Measurements from ENCODE around the gene CAB39. TPM values are rescaled to one million over a fixed set of nuclear protein-coding genes. Genes with fewer than 3 reads are reported as not detected.

Gene CAB39
- total RNA-seq, 1 experiment from 2014 or later = 86.1 TPM

DNA sequence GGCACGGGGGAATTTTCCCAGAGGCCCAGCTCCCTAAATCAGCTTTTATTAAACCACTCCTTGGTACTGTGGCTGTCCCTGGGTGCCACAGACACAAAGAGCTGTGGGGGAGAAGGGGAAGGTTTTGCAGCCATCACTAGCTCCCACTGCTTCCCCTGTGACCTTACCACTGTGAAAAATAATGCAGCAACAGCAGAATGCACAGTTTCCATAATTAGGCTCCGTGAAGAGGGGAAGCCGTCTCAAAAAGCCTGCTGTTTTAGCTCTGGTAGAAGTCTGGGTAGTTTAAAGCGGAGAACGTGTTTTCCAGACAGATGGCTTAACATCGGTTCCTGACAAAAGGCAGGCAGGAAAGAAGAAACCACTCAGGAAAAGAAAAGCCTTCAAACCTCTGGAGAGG is 27.5 kb upstream of the CAB39 start:
- H2AFZ ChIP-seq = no peak overlapping the region
- H4K20me1 ChIP-seq (ENCODE audit: insufficient read depth) = no peaks in the 10 kb centered on the region
- peaks cover 55% of the 10 kb centered on the region for H3F3A ChIP-seq (ENCODE audit: insufficient read depth, low read depth)
- no peaks in the 10 kb centered on the region for H3K36me3 ChIP-seq (ENCODE audit: low read depth)
- intact Hi-C loops (cut with micrococcal nuclease; ENCODE audit: unreplicated experiment) = no loop called here
- DNase-seq = no peak
- peaks cover 74% of the 10 kb centered on the region for H3K4me1 ChIP-seq (replicated peaks; ENCODE audit: insufficient read depth)
- POLR2A ChIA-PET (ENCODE audit: unreplicated experiment) = interaction anchor here (0.5 to 1.0 kb wide), 3 partner anchors 9 to 60 kb away, joined by 3 to 8 read pairs (median 4); no protein-coding TSS in a partner anchor
- TSS peak; percentile 84 for BruUV-seq (replicated peaks)
- no peaks in the 10 kb centered on the region for H3K9me2 ChIP-seq (ENCODE audit: insufficient read depth)
- CTCF ChIA-PET = interaction anchor here (0.6 kb wide), 1 partner anchor 11 kb away, joined by 3 read pairs; no protein-coding TSS in a partner anchor
- H3K27me3 ChIP-seq (ENCODE audit: insufficient read depth, low read depth) = no peaks in the 10 kb centered on the region
- H3K4me2 ChIP-seq = peak overlapping the region; percentile 53
- H3K9me3 ChIP-seq (ENCODE audit: insufficient read depth, low read depth) = no peaks in the 10 kb centered on the region
- no peak overlapping the region for H3K4me3 ChIP-seq
- TF ChIP-seq, protein P1, sequence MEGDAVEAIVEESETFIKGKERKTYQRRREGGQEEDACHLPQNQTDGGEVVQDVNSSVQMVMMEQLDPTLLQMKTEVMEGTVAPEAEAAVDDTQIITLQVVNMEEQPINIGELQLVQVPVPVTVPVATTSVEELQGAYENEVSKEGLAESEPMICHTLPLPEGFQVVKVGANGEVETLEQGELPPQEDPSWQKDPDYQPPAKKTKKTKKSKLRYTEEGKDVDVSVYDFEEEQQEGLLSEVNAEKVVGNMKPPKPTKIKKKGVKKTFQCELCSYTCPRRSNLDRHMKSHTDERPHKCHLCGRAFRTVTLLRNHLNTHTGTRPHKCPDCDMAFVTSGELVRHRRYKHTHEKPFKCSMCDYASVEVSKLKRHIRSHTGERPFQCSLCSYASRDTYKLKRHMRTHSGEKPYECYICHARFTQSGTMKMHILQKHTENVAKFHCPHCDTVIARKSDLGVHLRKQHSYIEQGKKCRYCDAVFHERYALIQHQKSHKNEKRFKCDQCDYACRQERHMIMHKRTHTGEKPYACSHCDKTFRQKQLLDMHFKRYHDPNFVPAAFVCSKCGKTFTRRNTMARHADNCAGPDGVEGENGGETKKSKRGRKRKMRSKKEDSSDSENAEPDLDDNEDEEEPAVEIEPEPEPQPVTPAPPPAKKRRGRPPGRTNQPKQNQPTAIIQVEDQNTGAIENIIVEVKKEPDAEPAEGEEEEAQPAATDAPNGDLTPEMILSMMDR (conservative IDR thresholded peaks at IDR 0.05) = no peak
- no peak for TF ChIP-seq EZH2 (IDR thresholded peaks at IDR 0.05; ENCODE audit: low read depth)
- H3K79me2 ChIP-seq (ENCODE audit: low read depth) = peaks cover 4% of the 10 kb centered on the region; the same call in 1 of the 2 replicates
- peak overlapping the region; percentile 94 for H3K27ac ChIP-seq

DNA sequence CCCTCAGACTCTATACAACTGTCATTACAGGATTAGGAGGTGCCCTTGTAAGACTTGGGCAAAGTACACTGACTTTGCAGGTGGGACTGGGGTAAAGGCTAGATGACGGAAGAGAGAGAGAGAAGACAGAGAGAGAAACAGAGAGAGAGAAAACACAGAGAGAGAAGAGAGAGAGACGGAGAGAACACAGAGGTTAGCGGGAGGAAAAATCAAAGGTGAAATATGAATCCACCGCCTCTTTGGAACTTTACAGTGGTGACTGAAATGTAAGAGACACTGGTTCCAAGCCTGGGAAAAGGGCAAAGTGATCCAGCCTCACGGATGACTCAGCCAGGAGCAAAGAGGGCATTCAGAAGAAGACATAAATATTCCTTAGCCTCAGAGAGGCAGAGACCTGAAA is 25.1 kb upstream of the CAB39 start:
- H3K36me3 ChIP-seq (ENCODE audit: low read depth) = no peaks in the 10 kb centered on the region

DNA sequence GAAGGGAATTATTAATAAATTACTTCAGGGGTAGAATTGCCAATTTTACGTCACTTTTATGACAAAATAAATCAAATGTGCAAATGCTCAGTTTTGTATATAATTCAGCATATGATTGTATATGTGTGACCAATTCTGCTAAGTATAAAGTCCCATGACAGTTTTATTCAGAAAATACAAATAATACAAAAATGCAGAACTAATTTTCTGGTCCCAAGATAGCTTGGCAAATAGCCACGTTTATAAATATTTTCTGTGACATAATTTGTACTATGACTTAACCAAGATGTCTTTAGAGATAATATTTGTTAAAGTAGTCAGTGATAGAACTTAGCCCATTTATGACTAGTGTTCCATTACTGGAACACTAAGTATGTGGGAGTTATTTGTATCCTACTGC is 24.2 kb upstream of the CAB39 start:
- BruUV-seq (replicated peaks) = no TSS peak
- Histone ChIP-seq H3F3A (ENCODE audit: insufficient read depth, low read depth) (peaks cover 66% of the 10 kb centered on the region), H3K9me2 (ENCODE audit: insufficient read depth) (no peaks in the 10 kb centered on the region), H3K27ac (peak overlapping the region; percentile 94), H3K36me3 (ENCODE audit: low read depth) (no peaks in the 10 kb centered on the region), H3K4me3 (peak overlapping the region; percentile 30; the same call in 1 of the 2 replicates), H3K79me2 (ENCODE audit: low read depth) (peaks cover 4% of the 10 kb centered on the region; the same call in 1 of the 2 replicates), H3K4me1 (replicated peaks; ENCODE audit: insufficient read depth) (peaks cover 99% of the 10 kb centered on the region), H3K9me3 (ENCODE audit: insufficient read depth, low read depth) (no peaks in the 10 kb centered on the region), H3K27me3 (ENCODE audit: insufficient read depth, low read depth) (no peaks in the 10 kb centered on the region), H3K4me2 (peak overlapping the region; percentile 74; the same call in 1 of the 2 replicates), H4K20me1 (ENCODE audit: insufficient read depth) (no peaks in the 10 kb centered on the region), H2AFZ (no peak overlapping the region)
- TF ChIP-seq, protein P1 (conservative IDR thresholded peaks at IDR 0.05) = no peak
- TF ChIP-seq EZH2 (IDR thresholded peaks at IDR 0.05; ENCODE audit: low read depth) = no peak
- ChIA-PET CTCF (no interaction called here), POLR2A (ENCODE audit: unreplicated experiment) (no interaction called here)
- DNase-seq = no peak
- intact Hi-C loops (cut with micrococcal nuclease; ENCODE audit: unreplicated experiment) = no loop called here

More for the DNA sequence above, 25.1 kb upstream of the CAB39 start:
- H3K9me2 ChIP-seq (ENCODE audit: insufficient read depth) = no peaks in the 10 kb centered on the region
- H4K20me1 ChIP-seq (ENCODE audit: insufficient read depth) = no peaks in the 10 kb centered on the region
- no peaks in the 10 kb centered on the region for H3K9me3 ChIP-seq (ENCODE audit: insufficient read depth, low read depth)
- intact Hi-C loops (cut with micrococcal nuclease; ENCODE audit: unreplicated experiment) = no loop called here
- peak overlapping the region; percentile 74 for H3K4me2 ChIP-seq
- peak; percentile 56 to 90 for DNase-seq
- peaks cover 4% of the 10 kb centered on the region; the same call in 1 of the 2 replicates for H3K79me2 ChIP-seq (ENCODE audit: low read depth)
- H3K4me3 ChIP-seq = peak overlapping the region; percentile 30; the same call in 1 of the 2 replicates
- TF ChIP-seq EZH2 (IDR thresholded peaks at IDR 0.05; ENCODE audit: low read depth) = no peak
- TF ChIP-seq, protein P1 (conservative IDR thresholded peaks at IDR 0.05) = no peak
- peaks cover 95% of the 10 kb centered on the region for H3K4me1 ChIP-seq (replicated peaks; ENCODE audit: insufficient read depth)
- no peak overlapping the region for H2AFZ ChIP-seq
- ChIA-PET POLR2A (ENCODE audit: unreplicated experiment) (interaction anchor here (0.6 kb wide), 1 partner anchor 109 kb away, joined by 20 read pairs; no protein-coding TSS in a partner anchor), CTCF (interaction anchor here (0.7 kb wide), 1 partner anchor 111 kb away, joined by 4 read pairs; no protein-coding TSS in a partner anchor)
- no TSS peak for BruUV-seq (replicated peaks)
- H3K27ac ChIP-seq = peak overlapping the region; percentile 94
- peaks cover 72% of the 10 kb centered on the region for H3F3A ChIP-seq (ENCODE audit: insufficient read depth, low read depth)
- no peaks in the 10 kb centered on the region for H3K27me3 ChIP-seq (ENCODE audit: insufficient read depth, low read depth)

Data from PC-9 (cell line).